HG03095 (cell line): ENCODE results near the gene RASIP1.
"Not testable (repeated sequence)": the region's sequence is repeated elsewhere in the genome, so short reads cannot be mapped to it uniquely, and the experiment has no call there.

Experiments
- ATAC-seq: cut with Tn5 transposase; IDR thresholded peaks from one replicate; pipeline ENCODE4 v1.9.1; 2021; ENCODE audit warnings: moderate library complexity; ENCODE audit not compliant: unreplicated experiment

The RASIP1 gene

GRCh38 chr19:48735031-48735615, 5.3 kb downstream of the RASIP1 start:
- ATAC-seq: no peak

DNA sequence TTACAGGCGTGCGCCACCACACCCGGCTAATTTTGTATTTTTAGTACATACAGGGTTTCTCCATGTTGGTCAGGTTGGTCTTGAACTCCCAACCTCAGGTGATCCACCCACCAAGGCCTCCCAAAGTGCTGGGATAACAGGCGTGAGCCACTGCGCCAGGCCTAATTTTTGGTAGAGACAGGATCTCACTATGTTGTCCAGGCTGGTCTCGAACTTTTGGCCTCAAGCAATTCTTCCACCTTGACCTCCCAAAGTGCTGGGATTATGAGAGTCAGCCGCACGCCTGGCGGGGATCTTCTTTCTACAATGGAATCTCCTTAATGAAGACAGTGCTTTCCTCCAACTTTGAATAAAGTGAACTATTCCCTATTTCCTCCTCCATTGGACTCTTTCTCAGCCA, 5.8 kb downstream of the RASIP1 start:
- no peak for ATAC-seq

GRCh38 chr19:48731452-48731851, 9.0 kb downstream of the RASIP1 start:
- ATAC-seq: no peak

GRCh38 chr19:48728911-48729664, 11.3 kb downstream of the RASIP1 start:
- no peak for ATAC-seq

DNA sequence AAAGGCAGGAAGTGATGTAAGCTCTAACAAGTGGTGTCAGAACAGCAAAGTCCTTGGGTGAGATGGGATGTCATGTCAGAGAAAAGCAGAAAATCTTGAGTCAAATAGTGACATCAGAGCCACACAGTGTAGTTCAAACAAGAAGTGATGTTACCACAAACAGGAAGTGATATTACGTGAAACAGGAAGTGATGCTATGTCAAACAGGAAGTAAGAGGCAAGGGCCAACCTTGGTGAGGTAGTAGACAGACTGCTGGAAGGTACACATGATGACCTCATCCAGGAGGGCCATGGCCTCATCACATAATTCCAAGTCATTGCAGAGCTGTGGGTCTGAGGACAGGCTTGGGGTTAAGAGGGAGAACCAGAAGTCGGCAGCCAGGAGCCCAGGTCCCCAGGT, 13.9 kb downstream of the RASIP1 start:
- no peak for ATAC-seq

DNA sequence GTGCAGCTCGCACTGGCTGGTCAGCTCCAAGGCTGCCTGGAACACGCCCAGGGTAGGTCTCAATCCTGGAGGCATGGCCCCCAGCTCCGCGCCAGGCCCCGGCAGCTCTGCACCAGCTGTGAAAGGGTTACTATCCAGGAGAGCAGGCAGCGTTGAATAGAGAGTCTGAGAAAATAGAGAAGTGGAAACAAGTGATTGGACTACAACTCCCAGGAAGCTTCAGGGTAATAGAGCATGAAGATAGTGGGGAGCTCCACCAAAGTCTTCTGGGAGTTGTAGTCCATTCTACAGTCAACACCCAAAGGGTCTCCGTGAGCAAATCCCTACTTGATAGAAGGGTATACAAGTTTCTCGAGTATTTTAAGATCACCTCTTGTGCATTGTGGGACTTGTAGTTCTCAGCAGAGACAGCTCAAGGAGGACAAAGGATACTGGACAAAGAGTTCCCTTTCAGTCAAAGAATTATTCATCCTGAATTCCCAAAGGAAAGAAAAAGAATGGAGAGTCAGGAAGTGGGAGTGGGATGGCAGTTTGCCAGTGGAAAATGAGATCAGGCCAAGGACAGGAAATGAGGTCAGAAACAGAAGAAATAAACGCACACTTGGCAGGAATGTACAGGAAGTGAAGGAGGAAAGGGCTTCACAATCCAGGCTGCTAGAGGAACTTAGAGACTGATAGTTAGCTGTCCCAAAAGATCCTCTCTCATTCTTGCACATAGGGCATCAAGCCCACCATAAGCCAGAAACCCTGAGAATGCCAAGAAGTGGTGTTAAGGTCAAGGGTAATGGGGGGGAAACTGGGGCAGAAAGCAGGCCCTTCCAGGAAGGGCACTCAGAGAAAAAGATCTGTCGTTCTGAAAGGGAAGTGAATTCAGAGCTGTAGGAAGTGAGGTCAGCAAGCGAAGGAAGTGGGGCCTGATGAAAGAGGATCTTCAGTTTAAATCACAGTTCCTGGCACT, 15.3 kb downstream of the RASIP1 start:
- ATAC-seq: no peak

DNA sequence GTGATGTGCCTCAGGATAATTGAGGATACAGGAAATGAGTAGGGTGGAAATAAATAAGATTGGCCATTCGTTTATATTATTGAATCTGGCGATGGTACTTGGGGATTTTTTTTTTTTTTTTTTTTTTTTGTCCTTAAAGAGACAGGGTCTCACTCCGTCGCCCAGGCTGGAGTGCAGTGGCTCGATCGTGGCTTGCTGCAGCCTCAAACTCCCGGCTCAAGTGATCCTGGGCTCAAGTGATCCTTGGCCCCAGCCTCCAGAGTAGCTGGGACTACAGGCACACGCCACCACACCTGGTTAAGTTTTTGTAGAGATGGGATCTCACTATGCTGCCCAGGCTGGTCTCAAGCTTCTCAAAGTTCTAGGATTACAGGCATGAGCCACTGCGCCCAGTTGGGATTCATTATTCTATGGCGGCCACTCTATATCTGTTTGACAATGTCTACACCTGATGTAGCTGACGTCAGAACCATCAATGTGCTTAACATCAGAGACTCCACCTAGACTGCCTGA, 18.2 kb downstream of the RASIP1 start:
- no peak for ATAC-seq

DNA sequence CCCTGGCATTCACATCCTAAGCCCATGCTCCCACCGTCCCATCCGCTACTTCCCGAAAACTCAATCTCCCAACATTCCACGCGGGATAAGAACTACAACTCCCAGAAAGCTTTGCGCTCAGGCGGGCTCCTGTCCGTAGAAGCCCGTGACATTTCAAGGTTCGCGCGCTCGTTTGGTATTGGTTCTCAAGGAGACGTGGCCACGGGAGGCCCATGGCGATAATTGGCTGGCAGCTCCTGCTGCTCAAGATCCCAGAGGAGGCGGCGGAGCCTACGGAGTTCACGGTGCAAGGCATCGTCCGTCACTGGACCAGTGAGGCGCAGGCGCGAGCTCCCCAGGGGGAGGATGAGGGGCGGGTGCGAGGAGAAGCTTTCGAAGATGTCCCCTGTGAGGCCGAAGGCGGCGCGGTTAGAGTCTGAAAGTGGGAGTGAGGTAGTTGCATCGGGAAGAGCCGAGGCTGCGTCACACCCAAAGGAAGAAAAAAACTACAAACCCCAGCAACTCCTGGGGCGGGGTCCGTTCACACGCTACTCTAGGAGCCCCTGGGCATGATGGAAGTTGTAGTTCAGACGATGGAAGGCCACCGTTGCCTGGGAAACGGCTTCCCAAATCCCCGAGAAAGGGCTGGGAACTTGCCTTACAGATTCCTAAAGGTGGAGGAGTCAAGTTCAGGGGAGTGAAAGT, 19.7 kb downstream of the RASIP1 start:
- peak; percentile 73 for ATAC-seq

- no peak for ATAC-seq
Measured at GRCh38 chr19:48720251-48720612, 20.2 kb downstream of the RASIP1 start.

DNA sequence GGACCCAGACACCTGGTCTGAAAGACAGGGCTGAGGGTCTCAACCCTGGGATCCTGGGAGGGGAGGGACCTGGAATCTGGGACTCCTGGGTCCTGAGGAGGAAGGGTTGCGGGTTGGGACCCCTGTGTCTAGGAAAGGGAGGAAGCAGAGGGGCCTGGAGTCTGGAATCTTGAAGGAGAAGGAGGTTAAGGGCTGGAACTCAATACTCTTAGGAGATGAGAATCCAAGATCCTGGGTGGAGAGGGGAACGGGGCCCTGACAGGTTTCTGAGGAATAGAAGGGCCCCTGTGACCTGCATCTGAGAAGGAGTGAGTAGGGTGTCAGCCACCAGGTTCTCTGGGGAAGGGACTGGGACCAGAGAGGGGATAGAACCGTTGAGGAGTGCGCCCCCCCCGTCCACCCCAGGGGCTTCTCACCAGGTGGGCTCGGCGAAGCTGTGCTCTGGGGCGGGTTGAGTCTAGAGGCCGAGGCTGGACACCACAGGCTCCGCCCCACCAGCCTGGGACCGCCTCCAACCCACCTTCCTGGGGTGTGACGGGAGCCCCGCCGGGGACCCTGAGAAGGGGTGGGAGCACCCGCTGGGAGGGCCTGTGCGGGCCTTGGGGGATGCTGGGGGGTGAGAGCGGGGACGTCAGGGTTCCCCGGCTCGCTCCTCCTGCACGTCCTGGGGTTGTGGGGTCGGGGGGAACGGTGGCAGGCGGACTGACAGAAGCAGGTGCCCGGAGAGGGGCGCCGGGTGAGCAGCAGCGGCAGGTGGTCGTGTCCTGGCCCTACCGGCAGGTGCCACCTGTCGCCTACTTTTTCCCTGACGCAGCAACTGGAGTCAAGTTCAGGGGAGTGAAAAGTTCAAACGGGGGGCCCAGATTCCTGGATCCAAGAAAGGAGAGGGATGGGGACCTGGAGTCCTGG, 20.9 kb downstream of the RASIP1 start, which contains the start of gene MAMSTR:
Gene MAMSTR, minus strand, starts transcription at position 463 of the 909 bp plus-strand sequence. CDS start 694 bp downstream, outside the sequence.
- ATAC-seq: no peak

DNA sequence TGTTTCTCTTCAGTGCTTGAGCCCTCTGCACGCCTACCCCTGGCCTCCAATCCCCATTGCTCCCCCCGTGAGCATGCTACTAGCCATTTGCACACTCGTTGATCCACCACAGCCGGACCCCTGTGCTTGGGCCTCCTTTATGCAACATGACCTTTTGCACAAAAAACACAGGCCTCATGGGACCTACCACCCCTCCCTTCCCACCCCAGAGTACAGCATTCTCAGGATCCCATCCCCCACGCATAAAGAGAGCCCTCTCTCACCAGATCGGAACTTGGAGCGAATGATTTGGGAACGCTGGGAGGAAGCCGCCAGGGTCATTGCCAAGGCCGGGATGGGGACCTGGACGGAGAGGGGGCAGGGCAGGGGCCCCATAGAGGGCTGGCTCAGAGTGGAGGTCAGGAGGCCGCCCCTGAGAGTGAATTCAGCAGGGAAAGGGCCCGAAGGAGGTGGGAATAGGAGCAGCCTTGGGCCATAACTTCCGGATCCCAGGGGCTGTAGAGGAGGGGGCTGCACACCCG, 21.6 kb downstream of the RASIP1 start:
- ATAC-seq: no peak

DNA sequence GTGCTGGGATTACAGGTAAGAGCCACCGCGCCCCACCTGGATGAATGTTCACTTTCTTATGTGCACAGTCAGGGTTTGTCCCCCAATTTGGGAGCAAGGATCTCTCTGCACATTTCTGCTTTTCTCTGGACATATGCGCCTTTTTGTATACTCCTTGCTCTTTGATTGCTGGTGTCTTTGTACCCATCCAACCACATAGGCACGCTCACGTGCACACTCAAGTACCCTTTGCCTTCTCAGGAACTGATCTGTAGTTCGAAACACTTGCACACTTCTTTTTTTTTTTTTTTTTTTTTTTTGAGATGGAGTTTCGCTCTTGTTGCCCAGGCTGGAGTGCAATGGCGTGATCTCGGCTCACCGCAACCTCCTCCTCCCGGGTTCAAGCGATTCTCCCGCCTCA, 22.3 kb downstream of the RASIP1 start:
- not testable (repeated sequence) for ATAC-seq

GRCh38 chr19:48716562-48717291, 23.7 kb downstream of the RASIP1 start:
- no peak for ATAC-seq

DNA sequence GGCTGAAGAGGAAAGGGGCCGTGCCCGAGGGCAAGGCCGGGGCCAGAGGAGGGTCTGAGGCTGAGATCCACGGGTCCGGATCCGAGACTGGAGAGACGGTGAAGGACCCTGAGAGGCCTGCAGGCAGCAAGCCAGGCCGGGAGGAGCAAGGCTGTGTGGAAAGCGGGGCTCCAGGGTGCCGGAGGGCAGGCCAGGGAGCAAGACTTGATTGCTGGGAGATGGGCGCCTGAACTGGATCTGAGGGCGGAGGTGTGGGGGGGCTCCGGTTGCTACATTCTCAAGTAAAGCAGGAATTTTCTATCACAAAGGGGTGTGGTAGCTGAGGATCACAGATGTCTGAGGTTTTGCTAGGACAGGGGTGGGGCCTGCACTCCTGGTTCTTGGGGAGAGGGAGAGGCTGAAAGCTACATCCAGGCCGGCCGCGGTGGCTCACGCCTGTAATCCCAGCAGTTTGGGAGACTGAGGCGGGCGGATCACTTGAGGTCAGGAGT, 24.7 kb downstream of the RASIP1 start:
- no peak for ATAC-seq

- no peak for ATAC-seq
Measured at GRCh38 chr19:48714759-48715675, 25.4 kb downstream of the RASIP1 start.

GRCh38 chr19:48713864-48714755, 26.3 kb downstream of the RASIP1 start:
- peak; percentile 87 for ATAC-seq
